Type B pancreatic cell (in vitro differentiated cells): ENCODE measurements around the gene STX19. TPM values are rescaled to one million over a fixed set of nuclear protein-coding genes. Genes with fewer than 3 reads are reported as not detected.
"Not testable (repeated sequence)": the region's sequence is repeated elsewhere in the genome, so short reads cannot be mapped to it uniquely, and the experiment has no call there.

Source experiments
- DNase-seq: peaks from one replicate; pipeline ENCODE4 v3.0.0; 2021; ENCODE audit warnings: mixed read lengths; ENCODE audit not compliant: unreplicated experiment; ENCODE audit errors: extremely low spot score
- H3K27ac Mint-ChIP-seq: 2 replicates; pipeline ENCODE4 v1.8.0; 2021; ENCODE audit warnings: mild to moderate bottlenecking, mixed read lengths
- H3K27me3 Mint-ChIP-seq: 2 replicates; pipeline ENCODE4 v1.8.0; 2021; ENCODE audit warnings: mixed read lengths
- H3K36me3 Mint-ChIP-seq: 2 replicates; pipeline ENCODE4 v1.8.0; 2021; ENCODE audit warnings: mixed read lengths
- H3K4me1 Mint-ChIP-seq: one replicate; pipeline ENCODE4 v1.8.0; 2021; ENCODE audit warnings: mixed read lengths; ENCODE audit not compliant: unreplicated experiment
- H3K4me3 Mint-ChIP-seq: 2 replicates; pipeline ENCODE4 v1.8.0; 2021; ENCODE audit warnings: mild to moderate bottlenecking, mixed read lengths
- H3K9me3 Mint-ChIP-seq: 2 replicates; pipeline ENCODE4 v1.8.0; 2021; ENCODE audit warnings: mixed read lengths
- CTCF ChIP-seq: fragments of 200-600 bp; sonication (generic); conservative IDR thresholded peaks from 2 replicates; pipeline ENCODE4 v1.5.0; 2021; ENCODE audit warnings: antibody characterized with exemption, mild to moderate bottlenecking
- total RNA-seq: library from RNA; stranded (reverse); gene quantifications from 2 replicates; pipeline ENCODE4 v1.2.1, GENCODE V29; 2021; ENCODE audit warnings: low replicate concordance

The STX19 gene
- total RNA-seq, 1 donor from 2014 or later = 0.70 TPM

GRCh38 chr3:93969443-93969842, 59.0 kb downstream of the STX19 start:
- no peak overlapping the region for H3K4me3 Mint-ChIP-seq
- H3K4me1 Mint-ChIP-seq = peaks cover 13% of the 10 kb centered on the region
- no peaks in the 10 kb centered on the region for H3K9me3 Mint-ChIP-seq
- no peaks in the 10 kb centered on the region for H3K36me3 Mint-ChIP-seq
- no peak for DNase-seq
- H3K27ac Mint-ChIP-seq = no peak overlapping the region
- H3K27me3 Mint-ChIP-seq = peaks cover 11% of the 10 kb centered on the region
- TF ChIP-seq CTCF = no peak

GRCh38 chr3:93965106-93965505, 63.3 kb downstream of the STX19 start:
- H3K27me3 Mint-ChIP-seq, DNase-seq, H3K9me3 Mint-ChIP-seq, H3K4me1 Mint-ChIP-seq, H3K27ac Mint-ChIP-seq, H3K36me3 Mint-ChIP-seq, H3K4me3 Mint-ChIP-seq: not testable (repeated sequence)

Other genes with a start within 250 kb of the STX19 start
- 1.0 and 7.8 TPM in 2 replicates for gene PROS1, start 54.7 kb downstream of the STX19 start, total RNA-seq
- 7.0 and 12.8 TPM in 2 replicates for gene ARL13B, start 48.4 kb downstream of the STX19 start, total RNA-seq
- 7.1 and 8.0 TPM in 2 replicates for gene DHFR2, start 34.3 kb upstream of the STX19 start, total RNA-seq
- gene NSUN3, start 34.5 kb upstream of the STX19 start, total RNA-seq = 9.6 and 10.7 TPM in 2 replicates